Thyroid gland (tissue), 4 donors: ENCODE data around the gene LSM14A. TPM values are rescaled to one million over a fixed set of nuclear protein-coding genes. Genes with fewer than 3 reads are reported as not detected.
"Not testable (repeated sequence)": the region's sequence is repeated elsewhere in the genome, so short reads cannot be mapped to it uniquely, and the experiment has no call there.

ENCODE experiments used
- DNase-seq, 2 donors: peaks; one replicate each; pipeline ENCODE4 v3.0.0-alpha.2; 2019
- H3K27ac ChIP-seq, 3 donors: fragments of 200-600 bp; sonication (generic); 1 replicate in 2 of 3; 2 replicates in 1 of 3; pipeline ENCODE4 v1.5.1; 2016 to 2019; ENCODE audit warnings: mild to moderate bottlenecking in 1 of 3, moderate library complexity in 1 of 3
- H3K27me3 ChIP-seq: fragments of 200-600 bp; sonication (generic); one replicate; pipeline ENCODE4 v1.5.1; 2019
- H3K36me3 ChIP-seq, 2 donors: fragments of 200-600 bp; sonication (generic); one replicate each; pipeline ENCODE4 v1.5.1; 2016 to 2019
- H3K4me1 ChIP-seq, 2 donors: fragments of 200-600 bp; sonication (generic); one replicate each; pipeline ENCODE4 v1.5.1; 2017 to 2019
- H3K4me3 ChIP-seq, 3 donors: fragments of 200-600 bp; sonication (generic); replicated peaks in 1 of 3; 1 replicate in 2 of 3; 2 replicates in 1 of 3; pipeline ENCODE4 v1.5.1; 2016; ENCODE audit warnings: mild to moderate bottlenecking in 1 of 3
- H3K9me3 ChIP-seq: fragments of 200-600 bp; sonication (generic); one replicate; pipeline ENCODE4 v1.5.1; 2017
- CTCF ChIP-seq, 6 experiments: fragments of 200-600 bp in 3 of 6; fragments of 450-650 bp in 3 of 6; sonication (generic) in 3 of 6; IDR thresholded peaks; one replicate each; pipeline ENCODE4 v1.5.1; 2016 to 2019; ENCODE audit warnings: antibody characterized with exemption in 6 of 6, mild to moderate bottlenecking in 2 of 6, inconsistent platforms in 1 of 6, moderate library complexity in 1 of 6
- POLR2A ChIP-seq, 2 donors: fragments of 450-650 bp; IDR thresholded peaks; one replicate each; pipeline ENCODE4 v1.6.1; 2017; ENCODE audit warnings: antibody characterized with exemption in 2 of 2, mild to moderate bottlenecking in 2 of 2, moderate library complexity in 1 of 2
- WGBS, 2 donors: methylation state at CpG; one replicate each; pipeline ENCODE4 v1.1.5; 2017; 5-methylcytosine and 5-hydroxymethylcytosine counted together
- intact Hi-C: fragments of 100-400 bp; cut with DNase I; formaldehyde crosslinking; loops from one replicate; pipeline ENCODE4 v1.15.1; 2023
- total RNA-seq, 4 donors: library from RNA; depleted of rRNA; stranded (reverse); fragments of >200 nt; gene quantifications; one replicate each; pipeline ENCODE4 v1.2.3, GENCODE V29; 2016

LSM14A gene
- total RNA-seq, 4 donors from 2014 or later: 137 to 253 (median 168) TPM

- H3K9me3 ChIP-seq: no peaks in the 10 kb centered on the region
- peaks cover 36 to 40% of the 10 kb centered on the region in 2 donors for H3K4me1 ChIP-seq
- H3K36me3 ChIP-seq: no peaks in the 10 kb centered on the region
- peak overlapping the region; percentile 96 to 100 (median 99) for H3K27ac ChIP-seq
- intact Hi-C loops: loop anchor here (10.0 kb wide), 1 partner anchor 173 kb away; no protein-coding TSS in a partner anchor
- peak overlapping the region; percentile 36 to 100 (median 95) for H3K4me3 ChIP-seq
- DNase-seq: no peak
- no peaks in the 10 kb centered on the region for H3K27me3 ChIP-seq
- 36 to 41% methylated on average over 9 of the region's 9 CpGs for WGBS, 2 donors
- TF ChIP-seq POLR2A (IDR thresholded peaks at IDR 0.05): no peak
- TF ChIP-seq CTCF (IDR thresholded peaks at IDR 0.05): no peak
Observed at GRCh38 chr19:34171539-34171876, 796 bp upstream of the LSM14A start.

GRCh38 chr19:34172661-34173192 is 423 bp downstream of the LSM14A start:
- H3K27me3 ChIP-seq: no peaks in the 10 kb centered on the region
- peak overlapping the region; percentile 45 to 100 (median 93) for H3K4me3 ChIP-seq
- H3K27ac ChIP-seq: peak overlapping the region; percentile 96 to 100 (median 99)
- peaks cover 48 to 51% of the 10 kb centered on the region in 2 donors for H3K4me1 ChIP-seq
- H3K36me3 ChIP-seq: no peaks in the 10 kb centered on the region
- intact Hi-C loops: loop anchor here (10.0 kb wide), 1 partner anchor 172 kb away; no protein-coding TSS in a partner anchor
- WGBS, 2 donors: 0% methylated on average over 3 to 5 of the region's 58 CpGs
- no peak for TF ChIP-seq CTCF (IDR thresholded peaks at IDR 0.05)
- TF ChIP-seq POLR2A (IDR thresholded peaks at IDR 0.05): no peak
- no peaks in the 10 kb centered on the region for H3K9me3 ChIP-seq
- DNase-seq: no peak

- peak overlapping the region; percentile 45 to 100 (median 93) for H3K4me3 ChIP-seq
- intact Hi-C loops: loop anchor here (10.0 kb wide), 1 partner anchor 171 kb away; no protein-coding TSS in a partner anchor
- peaks cover 55 to 57% of the 10 kb centered on the region in 2 donors for H3K4me1 ChIP-seq
- no peaks in the 10 kb centered on the region for H3K9me3 ChIP-seq
- 4% methylated on average over 22 to 23 of the region's 23 CpGs for WGBS, 2 donors
- peak; percentile 76 to 80 for DNase-seq
- H3K27me3 ChIP-seq: no peaks in the 10 kb centered on the region
- TF ChIP-seq CTCF (IDR thresholded peaks at IDR 0.05): peak in 1 of 6 experiments; percentile 18
- peak in 1 of 2 donors; percentile 67 for TF ChIP-seq POLR2A (IDR thresholded peaks at IDR 0.05)
- H3K36me3 ChIP-seq: no peaks in the 10 kb centered on the region
- peak overlapping the region; percentile 96 to 100 (median 99) for H3K27ac ChIP-seq
Observed at GRCh38 chr19:34173193-34173956, 1.1 kb downstream of the LSM14A start.

- H3K27ac ChIP-seq: peak overlapping the region in 2 of 3 donors; percentile 8 to 96
- peaks cover 71 to 74% of the 10 kb centered on the region in 2 donors for H3K4me1 ChIP-seq
- not testable (repeated sequence) for DNase-seq, H3K4me3 ChIP-seq, H3K27me3 ChIP-seq, H3K36me3 ChIP-seq, H3K9me3 ChIP-seq
- intact Hi-C loops: loop anchor here (10.0 kb wide), 1 partner anchor 170 kb away; no protein-coding TSS in a partner anchor
- 56 to 76% methylated on average over 8 of the region's 8 CpGs for WGBS, 2 donors
Observed at GRCh38 chr19:34175173-34175572, 2.9 kb downstream of the LSM14A start.

GRCh38 chr19:34176581-34176980 is 4.3 kb downstream of the LSM14A start:
- Histone ChIP-seq H3K4me1 (peaks cover 80 to 83% of the 10 kb centered on the region in 2 donors), H3K27ac (no peak overlapping the region), H3K4me3 (no peak overlapping the region), H3K36me3 (peaks cover 0 to 8% of the 10 kb centered on the region in 2 donors), H3K27me3 (no peaks in the 10 kb centered on the region), H3K9me3 (no peaks in the 10 kb centered on the region)
- intact Hi-C loops: loop anchor here (10.0 kb wide), 1 partner anchor 168 kb away; no protein-coding TSS in a partner anchor
- 55 to 60% methylated on average over 3 of the region's 3 CpGs for WGBS, 2 donors
- TF ChIP-seq POLR2A (IDR thresholded peaks at IDR 0.05) (no peak), CTCF (IDR thresholded peaks at IDR 0.05) (no peak)
- no peak for DNase-seq
